ENCODE data around the gene CCDC197.

CCDC197 gene

GRCh38 chr14:94027566-94028449 is 30.7 kb downstream of the CCDC197 start:
- DNase-seq: no peak

- DNase-seq: no peak
These were observed 31.3 kb downstream of the CCDC197 start for GRCh38 chr14:94028450-94028826.

GRCh38 chr14:94029265-94029664 is 32.2 kb downstream of the CCDC197 start:
- no peak for DNase-seq

GRCh38 chr14:94029671-94030203 is 32.6 kb downstream of the CCDC197 start:
- no peak for DNase-seq

- DNase-seq: no peak
These were observed 33.5 kb downstream of the CCDC197 start for GRCh38 chr14:94030571-94030970.

GRCh38 chr14:94031161-94031882 is 34.2 kb downstream of the CCDC197 start:
- DNase-seq: no peak

GRCh38 chr14:94031883-94032279 is 34.8 kb downstream of the CCDC197 start:
- no peak for DNase-seq

- no peak for DNase-seq
These were observed 37.8 kb downstream of the CCDC197 start for GRCh38 chr14:94034886-94035285.

- no peak for DNase-seq
These were observed 39.4 kb downstream of the CCDC197 start for GRCh38 chr14:94036313-94037167.

- no peak for DNase-seq
These were observed 40.9 kb downstream of the CCDC197 start for GRCh38 chr14:94037954-94038353.

- DNase-seq: no peak
These were observed 41.4 kb downstream of the CCDC197 start for GRCh38 chr14:94038510-94038909.

- DNase-seq: no peak
These were observed 42.0 kb downstream of the CCDC197 start for GRCh38 chr14:94038921-94039629.

GRCh38 chr14:94040247-94040646 is 43.1 kb downstream of the CCDC197 start:
- no peak for DNase-seq

- DNase-seq: no peak
These were observed 43.7 kb downstream of the CCDC197 start for GRCh38 chr14:94040796-94041195.

GRCh38 chr14:94041551-94042346 is 44.6 kb downstream of the CCDC197 start:
- DNase-seq: no peak

- DNase-seq: no peak
These were observed 45.5 kb downstream of the CCDC197 start for GRCh38 chr14:94042433-94043091.

- no peak for DNase-seq
These were observed 46.1 kb downstream of the CCDC197 start for GRCh38 chr14:94043111-94043755.

- no peak for DNase-seq
These were observed 46.8 kb downstream of the CCDC197 start for GRCh38 chr14:94043756-94044475.

- DNase-seq: no peak
These were observed 47.5 kb downstream of the CCDC197 start for GRCh38 chr14:94044476-94045091.
